Measurements from ENCODE around the gene FAM161A.
"Not testable (repeated sequence)": the region's sequence is repeated elsewhere in the genome, so short reads cannot be mapped to it uniquely, and the experiment has no call there.

The FAM161A gene

GRCh38 chr2:61851270-61851669 is 2.6 kb downstream of the FAM161A start:
- in situ Hi-C loops (cut with MboI; ENCODE audit: low sequenced_read_pairs) = not testable (repeated sequence)

DNA sequence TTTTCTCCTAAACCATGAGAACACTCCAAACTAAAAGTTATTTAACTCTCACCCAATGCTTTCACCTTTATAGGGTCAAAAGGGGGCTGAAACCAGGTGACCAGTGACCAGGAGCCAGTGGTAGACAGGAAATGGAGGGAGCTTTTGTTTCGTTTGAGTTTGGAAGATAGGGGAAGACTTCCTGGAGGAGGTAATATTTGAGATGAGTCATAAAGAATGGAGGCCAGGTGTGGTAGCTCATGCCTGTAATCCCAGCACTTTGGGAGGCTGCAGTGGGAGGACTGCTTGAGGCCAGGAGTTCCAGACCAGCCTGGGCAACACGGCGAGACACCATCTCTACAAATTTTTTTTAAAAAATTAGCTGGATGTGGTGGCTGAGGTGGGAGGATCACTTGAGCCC is 8.5 kb downstream of the FAM161A start:
- in situ Hi-C loops (cut with MboI; ENCODE audit: low sequenced_read_pairs) = no loop called here

GRCh38 chr2:61841286-61841685 is 12.6 kb downstream of the FAM161A start:
- in situ Hi-C loops (cut with MboI; ENCODE audit: low sequenced_read_pairs) = no loop called here

- in situ Hi-C loops (cut with MboI; ENCODE audit: low sequenced_read_pairs) = no loop called here
Measured at GRCh38 chr2:61834893-61835292, 19.0 kb downstream of the FAM161A start.

DNA sequence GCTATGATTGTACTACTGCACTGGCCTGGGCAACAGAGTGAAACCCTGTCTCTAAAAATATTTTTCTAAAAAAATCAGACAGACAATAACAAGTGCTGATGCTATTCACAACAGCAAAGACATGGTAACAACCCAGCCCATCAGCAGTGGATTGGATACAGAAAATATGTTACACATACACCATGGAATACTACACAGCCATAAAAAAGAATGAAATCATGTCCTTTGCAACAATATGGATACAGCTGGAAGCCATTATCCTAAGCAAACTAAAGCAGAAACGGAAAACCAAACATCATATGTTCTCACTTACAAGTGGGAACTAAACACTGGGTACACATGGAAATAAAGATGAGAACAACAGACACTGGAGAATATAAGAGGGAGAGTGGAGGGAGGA is 19.9 kb downstream of the FAM161A start:
- in situ Hi-C loops (cut with MboI; ENCODE audit: low sequenced_read_pairs) = no loop called here

DNA sequence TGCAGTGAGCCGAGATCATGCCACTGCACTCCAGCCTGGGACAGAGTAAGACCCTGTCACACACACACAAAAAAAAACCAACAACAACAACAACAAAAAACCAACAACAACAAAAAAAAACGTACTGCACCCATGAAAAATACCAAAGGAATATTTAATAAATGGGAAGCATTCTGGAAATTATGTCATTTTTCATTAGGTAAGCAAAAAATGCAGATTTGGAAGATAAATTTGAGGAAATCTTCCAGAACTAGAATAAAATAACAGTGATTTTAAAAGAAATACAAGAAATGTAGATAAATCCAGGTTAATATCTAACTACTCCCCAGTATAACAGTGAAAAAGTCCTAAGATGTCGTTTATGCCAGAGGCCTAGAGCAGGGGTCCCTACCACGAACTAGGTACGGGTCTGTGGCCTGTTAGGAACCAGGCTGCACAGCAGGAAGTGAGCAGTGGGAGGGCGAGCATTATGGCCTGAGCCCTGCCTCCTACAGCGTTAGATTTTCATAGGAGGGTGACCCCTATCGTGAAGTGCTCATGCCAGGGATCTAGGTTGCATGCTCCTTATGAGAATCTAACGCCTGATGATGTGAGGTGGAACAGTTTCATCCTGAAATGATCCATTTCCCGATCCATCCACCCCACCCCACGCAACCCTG is 21.5 kb downstream of the FAM161A start:
- in situ Hi-C loops (cut with MboI; ENCODE audit: low sequenced_read_pairs) = no loop called here

GRCh38 chr2:61822255-61822654 is 31.6 kb downstream of the FAM161A start:
- in situ Hi-C loops (cut with MboI; ENCODE audit: low sequenced_read_pairs) = no loop called here

DNA sequence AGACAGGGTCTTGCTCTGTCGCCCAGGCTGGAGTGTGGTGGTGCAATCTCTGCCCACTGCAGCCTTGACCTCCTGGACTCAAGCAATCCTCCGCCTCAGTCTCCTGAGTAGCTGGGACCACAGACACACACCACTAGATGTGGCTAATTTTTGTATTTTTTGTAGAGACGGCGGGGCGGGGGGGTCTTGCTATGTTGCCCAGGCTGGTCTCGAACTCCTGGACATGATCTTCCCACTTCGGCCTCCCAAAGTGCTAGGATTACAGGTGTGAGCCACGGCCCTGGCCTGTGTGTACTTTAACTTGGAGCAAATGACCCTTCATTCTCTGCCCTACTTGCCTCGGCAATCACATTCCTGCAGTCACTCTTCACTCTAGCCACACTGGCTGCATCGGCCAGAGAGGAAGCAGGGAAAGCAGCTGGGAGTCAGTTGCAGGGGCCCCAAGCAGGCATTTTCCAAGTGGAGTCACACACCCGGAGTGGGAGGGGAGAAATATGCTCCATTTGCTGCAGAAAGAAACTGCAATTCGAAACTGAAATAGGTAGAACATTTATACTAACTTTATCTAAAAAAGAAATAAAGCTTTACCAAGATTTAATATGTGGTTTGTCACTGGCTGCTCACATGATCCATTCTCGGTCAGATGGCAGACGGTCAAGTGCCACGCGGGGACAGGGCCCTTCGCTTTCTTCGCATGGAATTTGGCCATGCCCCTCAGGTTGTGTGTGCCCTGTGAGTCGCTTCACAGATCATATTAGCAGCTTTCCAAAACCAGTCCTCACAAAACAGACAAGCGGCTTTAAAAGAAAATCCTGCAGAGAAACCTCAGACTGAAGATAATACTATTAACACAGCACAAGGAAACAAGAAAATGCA is 37.1 kb downstream of the FAM161A start:
- in situ Hi-C loops (cut with MboI; ENCODE audit: low sequenced_read_pairs) = no loop called here

GRCh38 chr2:61814539-61815160 is 39.2 kb downstream of the FAM161A start:
- in situ Hi-C loops (cut with MboI; ENCODE audit: low sequenced_read_pairs) = no loop called here

DNA sequence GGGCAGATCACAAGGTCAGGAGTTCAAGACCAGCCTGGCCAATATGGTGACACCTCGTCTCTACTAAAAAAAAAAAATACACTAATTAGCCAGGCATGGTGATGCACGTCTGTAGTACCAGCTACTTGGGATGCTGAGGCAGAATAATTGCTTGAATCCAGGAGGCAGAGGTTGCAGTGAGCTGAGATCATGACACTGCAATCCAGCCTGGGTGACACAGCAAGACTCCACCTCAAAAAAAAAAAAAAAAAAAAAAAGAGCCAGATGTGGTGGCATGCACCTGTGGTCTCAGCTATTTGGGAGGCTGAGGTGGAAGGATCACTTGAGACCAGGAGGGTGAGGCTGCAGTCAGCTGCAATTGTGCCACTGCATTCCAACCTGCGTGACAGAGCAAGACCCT is 40.5 kb downstream of the FAM161A start:
- in situ Hi-C loops (cut with MboI; ENCODE audit: low sequenced_read_pairs) = not testable (repeated sequence)

GRCh38 chr2:61811821-61812220 is 42.0 kb downstream of the FAM161A start:
- in situ Hi-C loops (cut with MboI; ENCODE audit: low sequenced_read_pairs) = no loop called here

GRCh38 chr2:61810203-61810602 is 43.7 kb downstream of the FAM161A start:
- in situ Hi-C loops (cut with MboI; ENCODE audit: low sequenced_read_pairs) = not testable (repeated sequence)

- in situ Hi-C loops (cut with MboI; ENCODE audit: low sequenced_read_pairs) = not testable (repeated sequence)
Measured at GRCh38 chr2:61808693-61809092, 45.2 kb downstream of the FAM161A start.

- in situ Hi-C loops (cut with MboI; ENCODE audit: low sequenced_read_pairs) = no loop called here
Measured at GRCh38 chr2:61807036-61807757, 46.7 kb downstream of the FAM161A start.

GRCh38 chr2:61802548-61802947 is 51.3 kb downstream of the FAM161A start:
- in situ Hi-C loops (cut with MboI; ENCODE audit: low sequenced_read_pairs) = no loop called here

GRCh38 chr2:61799099-61799498 is 54.8 kb downstream of the FAM161A start:
- in situ Hi-C loops (cut with MboI; ENCODE audit: low sequenced_read_pairs) = no loop called here

DNA sequence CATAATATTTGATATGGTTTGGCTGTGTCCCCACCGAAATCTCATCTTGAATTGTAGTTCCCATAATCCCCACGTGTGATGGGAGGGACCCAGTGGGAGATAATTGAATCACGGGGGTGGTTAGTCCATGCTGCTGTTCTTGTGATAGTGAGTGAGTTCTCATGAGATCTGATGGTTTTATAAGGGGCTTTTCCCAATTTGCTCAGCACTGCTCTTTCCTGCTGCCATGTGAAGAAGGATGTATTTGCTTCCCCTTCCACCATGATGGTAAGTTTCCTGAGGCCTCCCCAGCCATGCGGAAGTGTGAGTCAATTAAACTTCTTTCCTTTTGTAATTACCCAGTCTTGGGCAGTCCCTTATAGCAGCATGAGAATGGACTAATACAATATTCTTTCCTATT is 56.4 kb downstream of the FAM161A start:
- in situ Hi-C loops (cut with MboI; ENCODE audit: low sequenced_read_pairs) = not testable (repeated sequence)

GRCh38 chr2:61795408-61795807 is 58.5 kb downstream of the FAM161A start:
- in situ Hi-C loops (cut with MboI; ENCODE audit: low sequenced_read_pairs) = no loop called here

- in situ Hi-C loops (cut with MboI; ENCODE audit: low sequenced_read_pairs) = no loop called here
Measured at GRCh38 chr2:61793389-61793836, 60.4 kb downstream of the FAM161A start.

GRCh38 chr2:61792355-61792890 is 61.4 kb downstream of the FAM161A start:
- in situ Hi-C loops (cut with MboI; ENCODE audit: low sequenced_read_pairs) = no loop called here
